Kidney (tissue), 14 donors: ENCODE results near the gene SPTBN5. TPM values are rescaled to one million over a fixed set of nuclear protein-coding genes. Genes with fewer than 3 reads are reported as not detected.

Experiments
- DNase-seq, 5 donors: peaks; one replicate each; pipeline ENCODE4 v3.0.0-alpha.2; 2013 to 2020
- FAIRE-seq: peaks from 2 replicates; lab custom pipeline; 2012; peaks lifted over from hg19 to GRCh38; lab: Jason Lieb, UNC
- H3K27ac ChIP-seq, 2 donors: one replicate each; pipeline ENCODE4 v1.7.0; 2013; ENCODE audit warnings: low read depth in 2 of 2, low read length in 2 of 2, inconsistent platforms in 1 of 2
- H3K27me3 ChIP-seq: one replicate; pipeline ENCODE4 v1.7.1; 2013; ENCODE audit warnings: low read length, inconsistent platforms; ENCODE audit not compliant: control insufficient read depth, insufficient read depth
- H3K36me3 ChIP-seq, 3 donors: one replicate each; pipeline versions ENCODE4 v1.7.0 to v1.7.1; 2013; ENCODE audit warnings: low read length in 3 of 3, control low read depth in 1 of 3, inconsistent platforms in 1 of 3; ENCODE audit not compliant: insufficient read depth in 3 of 3, control insufficient read depth in 2 of 3
- H3K4me1 ChIP-seq, 3 donors: one replicate each; pipeline versions ENCODE4 v1.7.0 to v1.7.1; 2013; ENCODE audit warnings: low read length in 3 of 3, inconsistent platforms in 1 of 3, low read depth in 1 of 3; ENCODE audit not compliant: control insufficient read depth in 2 of 3, insufficient read depth in 2 of 3
- H3K4me3 ChIP-seq, 3 donors: one replicate each; pipeline versions ENCODE4 v1.7.0 to v1.8.1; 2013; ENCODE audit warnings: low read length in 3 of 3, control low read depth in 1 of 3, inconsistent platforms in 1 of 3
- H3K9ac ChIP-seq, 3 donors: one replicate each; pipeline versions ENCODE4 v1.7.0 to v1.7.1; 2013; ENCODE audit warnings: low read length in 3 of 3, control low read depth in 1 of 3, inconsistent platforms in 1 of 3
- H3K9me3 ChIP-seq, 3 donors: one replicate each; pipeline versions ENCODE4 v1.7.0 to v1.7.1; 2013; ENCODE audit warnings: low read length in 3 of 3, control low read depth in 1 of 3, inconsistent platforms in 1 of 3; ENCODE audit not compliant: control insufficient read depth in 2 of 3, insufficient read depth in 1 of 3
- CTCF ChIP-seq: IDR thresholded peaks from 3 replicates; pipeline ENCODE4 v1.5.1; 2012; ENCODE audit warnings: mild to moderate bottlenecking, moderate library complexity, borderline replicate concordance; ENCODE audit not compliant: insufficient read depth; ENCODE audit errors: extremely low read depth
- intact Hi-C: fragments of 100-400 bp; cut with DNase I; formaldehyde crosslinking; loops from one replicate; pipeline ENCODE4 v1.11.1; 2022
- polyA plus RNA-seq: library from polyadenylated mRNA; stranded (reverse); fragments of 350-450 nt; fragmentation: Illumina TruSeq; extraction: RNeasy Lipid Tissue Mini Kit (QIAGEN cat#74804); gene quantifications from one replicate; pipeline ENCODE4 v1.2.3, GENCODE V29; 2014; ENCODE audit warnings: low read depth, low replicate concordance; ENCODE audit not compliant: insufficient read depth
- total RNA-seq: library from RNA; stranded (reverse); fragmentation: NEBNext Ultra II Directional; extraction: Animal tissue kit (Norgen Biotek cat#: 25700); gene quantifications from one replicate; pipeline ENCODE4 v1.2.1, GENCODE V29; 2021
- donor health status: control.
- donor health status: control.
- donor health status: control.
- donor health status: control.
- donor health status: control.
- donor health status: DM: yes; HTN: yes; CAD: no.
- donor health status: Normal renal cell carcinoma (clear cell type).

SPTBN5 gene
- total and polyA plus RNA-seq, 2 donors from 2014 or later: 1.2 to 2.6 TPM

GRCh38 chr15:41907141-41907540 is 13.3 kb upstream of the SPTBN5 start:
- no peak overlapping the region for H3K9ac ChIP-seq
- no peak overlapping the region for H3K4me3 ChIP-seq
- intact Hi-C loops: no loop called here
- peaks cover 0 to 17% (median 10%) of the 10 kb centered on the region in 3 donors for H3K36me3 ChIP-seq
- H3K27me3 ChIP-seq: no peaks in the 10 kb centered on the region
- FAIRE-seq: no peak
- no peaks in the 10 kb centered on the region for H3K9me3 ChIP-seq
- H3K27ac ChIP-seq: no peak overlapping the region
- peaks cover 0 to 4% (median 3%) of the 10 kb centered on the region in 3 donors for H3K4me1 ChIP-seq
- TF ChIP-seq CTCF: no peak
- DNase-seq: no peak

GRCh38 chr15:41906608-41907007 is 12.8 kb upstream of the SPTBN5 start:
- no peak for TF ChIP-seq CTCF
- intact Hi-C loops: no loop called here
- Histone ChIP-seq H3K36me3 (peaks cover 0 to 17% (median 12%) of the 10 kb centered on the region in 3 donors), H3K27ac (no peak overlapping the region), H3K9ac (no peak overlapping the region), H3K4me1 (peaks cover 0 to 4% (median 3%) of the 10 kb centered on the region in 3 donors), H3K4me3 (no peak overlapping the region), H3K27me3 (no peaks in the 10 kb centered on the region), H3K9me3 (no peaks in the 10 kb centered on the region)
- FAIRE-seq: no peak
- no peak for DNase-seq

GRCh38 chr15:41905036-41905793 is 11.4 kb upstream of the SPTBN5 start:
- intact Hi-C loops: no loop called here
- Histone ChIP-seq H3K27me3 (no peaks in the 10 kb centered on the region), H3K9ac (no peak overlapping the region), H3K36me3 (peaks cover 0 to 23% (median 12%) of the 10 kb centered on the region in 3 donors), H3K4me3 (no peak overlapping the region), H3K4me1 (peaks cover 0 to 4% (median 3%) of the 10 kb centered on the region in 3 donors), H3K9me3 (no peaks in the 10 kb centered on the region), H3K27ac (no peak overlapping the region)
- DNase-seq: peak in 2 of 5 donors; percentile 54 to 55
- FAIRE-seq: no peak
- no peak for TF ChIP-seq CTCF
